Activated naive CD4-positive, alpha-beta T cell treated with Interleukin-2 at 50 U/mL for 16 hours (primary cell): ENCODE results near the gene URI1.

Experiments
- DNase-seq: peaks from one replicate; pipeline ENCODE4 v3.0.0-alpha.2; 2020

The URI1 gene

DNA sequence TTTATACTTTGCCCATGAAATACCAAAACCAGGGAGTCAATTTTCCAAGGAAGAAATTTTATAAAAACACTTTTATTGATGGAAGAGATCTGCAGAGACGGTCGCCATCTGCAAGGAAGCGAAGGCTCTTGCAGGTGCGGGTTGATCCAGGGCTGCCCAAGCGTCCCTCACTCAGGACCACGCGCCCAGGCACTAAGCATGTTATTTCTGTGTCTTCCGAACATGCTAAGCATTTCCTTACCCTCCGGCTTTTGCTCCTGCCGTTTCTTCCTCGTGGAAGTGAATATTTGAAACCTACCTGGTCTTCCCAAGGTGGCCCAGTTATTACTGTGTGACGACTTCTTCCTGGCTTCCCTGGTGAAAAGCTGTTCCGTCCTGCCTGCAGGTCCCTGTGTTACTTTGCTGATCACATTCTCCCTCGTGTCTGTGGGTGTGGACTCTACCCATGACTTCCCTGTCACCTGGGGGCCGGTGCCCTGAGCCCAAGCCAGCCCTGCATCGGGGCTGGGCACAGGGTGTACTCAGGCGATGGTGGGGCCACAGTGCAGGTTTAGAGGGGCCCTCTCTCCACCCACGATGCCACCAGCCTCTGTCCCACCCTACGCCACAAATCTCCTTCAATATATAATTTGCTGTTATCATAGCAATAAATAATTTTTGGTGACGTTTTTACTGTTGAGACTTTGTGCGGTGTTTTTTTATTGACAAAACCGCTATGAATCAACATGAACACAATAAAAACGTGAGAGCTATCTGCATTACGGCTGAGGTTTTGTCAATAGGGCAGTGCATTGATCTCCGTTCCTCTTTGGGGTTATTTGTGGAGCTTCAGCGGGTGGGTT lies 119.4 kb downstream of the URI1 start:
- DNase-seq: no peak

DNA sequence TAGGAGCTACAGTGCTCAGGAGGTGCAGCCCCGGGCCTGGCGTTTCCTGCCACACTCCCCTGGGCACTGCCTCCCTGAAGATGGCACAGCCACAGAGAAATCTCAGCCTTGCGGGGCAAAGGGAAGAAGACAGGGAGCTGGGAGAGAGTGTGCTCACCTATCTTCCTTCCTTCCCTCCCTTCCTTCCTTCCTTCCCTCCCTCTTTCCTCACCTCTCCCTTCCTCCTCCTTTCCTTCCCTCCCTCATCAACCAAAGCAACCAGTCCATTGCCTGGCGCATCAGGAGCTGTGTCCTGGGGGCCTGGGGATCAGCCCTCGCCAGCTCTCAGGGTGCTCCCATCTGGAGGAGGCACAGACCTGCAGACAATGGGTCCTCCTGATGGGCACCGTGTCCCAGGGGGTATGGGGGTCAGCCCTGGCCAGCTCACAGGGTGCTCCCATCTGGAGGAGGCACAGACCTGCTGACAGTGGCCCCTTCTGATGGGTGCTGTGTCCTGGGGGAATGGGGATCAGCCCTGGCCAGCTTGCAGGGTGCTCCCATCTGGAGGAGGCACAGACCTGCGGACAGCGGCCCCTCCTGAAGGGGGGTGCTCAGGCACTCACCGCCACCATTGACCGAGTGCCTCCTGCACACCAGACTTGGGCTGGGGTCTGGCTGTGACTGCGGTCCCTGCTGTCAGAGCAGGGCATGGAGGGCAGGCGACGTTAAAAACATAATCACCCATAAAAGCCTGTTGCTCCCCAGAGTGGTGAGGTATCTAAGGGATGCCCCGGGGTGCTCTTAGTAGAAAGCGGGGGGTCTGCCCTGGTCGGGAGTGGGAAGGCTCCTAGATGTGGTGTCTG lies 120.2 kb downstream of the URI1 start:
- DNase-seq: no peak

DNA sequence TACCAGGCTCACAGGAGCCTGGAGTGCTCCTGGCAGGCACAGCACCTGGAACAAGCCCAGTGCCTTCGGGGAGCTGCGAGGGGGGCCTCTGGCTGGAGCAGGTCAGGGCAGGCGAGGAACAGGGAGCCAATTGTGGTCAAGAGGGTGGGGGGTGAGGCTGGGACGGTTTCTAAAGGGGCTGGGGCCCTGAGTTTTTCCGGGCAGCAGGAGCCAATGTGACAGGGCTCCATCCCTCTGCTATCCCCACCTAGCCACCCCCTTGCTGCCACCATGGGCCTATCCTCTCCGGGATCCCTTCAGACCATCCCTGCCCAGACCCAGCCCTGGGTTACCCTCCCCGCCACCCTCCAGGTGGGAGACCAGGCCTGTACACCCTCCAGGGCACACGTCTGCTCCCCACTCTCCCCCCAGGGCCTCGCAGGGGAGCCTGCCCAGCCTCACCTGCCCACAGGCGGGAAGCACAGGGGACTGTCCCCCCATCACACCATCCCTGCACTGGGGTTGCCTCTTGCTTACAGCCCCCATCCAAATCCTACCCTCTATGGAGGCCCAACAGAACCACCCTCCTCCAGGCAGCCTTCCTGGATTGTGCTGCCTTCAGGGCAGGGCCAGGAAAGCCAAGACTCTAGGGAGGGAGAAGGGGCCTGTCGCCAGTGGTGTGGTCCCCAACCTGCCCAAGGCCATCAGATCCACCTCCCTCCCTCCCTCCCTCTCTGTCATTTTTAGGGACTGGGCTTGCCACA lies 121.0 kb downstream of the URI1 start:
- no peak for DNase-seq

DNA sequence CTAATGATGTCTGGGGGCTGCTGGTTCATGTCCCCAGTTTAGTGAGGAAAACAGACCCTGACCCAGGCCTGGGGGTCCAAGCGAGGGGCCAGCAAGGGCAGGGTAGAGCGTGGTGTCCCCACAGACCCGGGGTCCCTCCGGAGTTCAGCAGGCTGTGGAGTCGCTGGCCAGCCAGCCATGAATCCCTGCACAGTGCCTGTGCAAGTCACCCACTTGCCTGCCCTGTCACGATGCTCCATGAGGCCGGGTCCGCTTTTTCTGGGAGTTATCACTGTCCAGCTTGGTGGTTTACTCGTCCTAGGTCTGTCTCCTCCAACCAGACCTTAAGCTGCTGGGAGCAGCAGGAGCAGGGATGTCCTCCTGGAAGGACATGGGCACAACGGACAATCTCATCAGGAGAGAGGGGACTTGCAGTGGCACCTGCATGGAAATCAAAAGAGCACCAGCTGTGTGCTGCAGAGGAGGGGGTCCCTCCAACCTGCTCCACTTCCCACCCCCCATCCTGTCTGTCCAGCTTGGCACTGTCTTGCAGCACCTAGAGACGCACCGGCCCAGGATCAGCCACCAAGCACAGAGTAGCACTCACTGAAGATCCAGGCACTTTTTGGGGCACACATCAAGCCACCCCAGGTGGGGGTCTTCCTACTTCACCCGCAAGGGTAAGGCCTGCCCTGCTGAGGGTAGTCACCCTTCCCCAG lies 121.8 kb downstream of the URI1 start:
- DNase-seq: no peak

DNA sequence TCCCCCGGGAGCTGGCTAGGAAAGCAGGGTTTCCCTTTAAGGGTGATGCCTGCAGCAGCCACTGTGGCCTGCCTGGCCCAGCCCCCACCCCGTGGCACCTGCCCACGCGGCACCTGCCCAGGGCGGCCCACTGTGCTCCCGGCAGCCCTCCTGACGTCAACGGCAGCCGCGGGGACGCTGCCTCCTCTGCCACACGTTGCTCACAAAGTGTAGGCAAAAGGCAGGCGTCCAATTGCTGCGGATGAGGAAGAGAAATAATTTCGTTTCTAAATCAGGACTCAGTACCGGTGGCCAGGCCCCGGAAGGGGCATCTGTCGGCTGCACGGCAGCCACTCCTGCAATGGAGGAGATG lies 122.3 kb downstream of the URI1 start:
- no peak for DNase-seq

- DNase-seq: no peak
Measured at GRCh38 chr19:30064771-30065494, 122.9 kb downstream of the URI1 start.

DNA sequence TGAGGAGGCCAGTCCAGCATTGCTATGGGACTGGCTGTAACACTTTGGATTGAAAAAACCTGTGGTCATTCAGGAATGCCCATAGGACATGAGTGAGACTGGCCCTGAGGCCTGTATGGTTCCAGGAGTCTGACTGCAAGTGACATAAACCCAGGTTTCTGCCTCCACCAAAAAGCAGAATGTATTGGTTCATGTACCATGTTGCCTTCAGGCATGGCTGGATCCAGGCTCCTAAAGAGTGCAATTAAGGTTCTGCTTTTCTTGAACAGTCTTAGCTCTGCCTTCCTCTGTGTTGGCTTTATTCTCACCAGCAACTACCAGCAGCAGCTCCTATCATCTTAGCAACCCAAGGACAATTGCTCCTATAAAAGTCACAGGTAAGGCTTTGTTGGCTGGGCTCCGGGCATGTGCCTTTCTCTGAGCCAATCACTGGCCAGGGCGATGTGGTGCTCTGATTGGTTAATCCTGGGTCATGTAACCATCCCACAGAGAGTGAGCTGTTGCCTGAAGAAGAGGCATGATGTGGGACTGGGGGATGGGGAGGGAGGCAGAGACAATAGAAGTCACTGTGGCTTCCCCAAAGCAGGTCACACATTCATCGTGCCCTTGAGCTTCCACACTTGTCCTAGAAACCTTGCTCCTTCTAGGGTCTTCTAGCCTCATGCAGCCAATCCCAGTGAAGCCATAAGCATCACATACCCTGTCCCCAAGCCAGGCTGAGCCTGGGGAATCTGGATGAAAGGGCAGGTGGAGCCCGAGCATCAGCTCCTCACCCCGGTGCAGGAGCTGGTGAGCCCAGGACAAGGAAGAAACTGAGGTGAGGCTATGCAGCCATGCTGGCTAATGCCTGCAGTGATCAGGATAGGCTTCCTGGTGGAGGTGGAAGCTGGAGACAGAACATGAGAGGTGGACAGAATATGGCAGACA lies 123.9 kb downstream of the URI1 start:
- no peak for DNase-seq
